ENCODE data around the gene GSTK1.

The GSTK1 gene

DNA sequence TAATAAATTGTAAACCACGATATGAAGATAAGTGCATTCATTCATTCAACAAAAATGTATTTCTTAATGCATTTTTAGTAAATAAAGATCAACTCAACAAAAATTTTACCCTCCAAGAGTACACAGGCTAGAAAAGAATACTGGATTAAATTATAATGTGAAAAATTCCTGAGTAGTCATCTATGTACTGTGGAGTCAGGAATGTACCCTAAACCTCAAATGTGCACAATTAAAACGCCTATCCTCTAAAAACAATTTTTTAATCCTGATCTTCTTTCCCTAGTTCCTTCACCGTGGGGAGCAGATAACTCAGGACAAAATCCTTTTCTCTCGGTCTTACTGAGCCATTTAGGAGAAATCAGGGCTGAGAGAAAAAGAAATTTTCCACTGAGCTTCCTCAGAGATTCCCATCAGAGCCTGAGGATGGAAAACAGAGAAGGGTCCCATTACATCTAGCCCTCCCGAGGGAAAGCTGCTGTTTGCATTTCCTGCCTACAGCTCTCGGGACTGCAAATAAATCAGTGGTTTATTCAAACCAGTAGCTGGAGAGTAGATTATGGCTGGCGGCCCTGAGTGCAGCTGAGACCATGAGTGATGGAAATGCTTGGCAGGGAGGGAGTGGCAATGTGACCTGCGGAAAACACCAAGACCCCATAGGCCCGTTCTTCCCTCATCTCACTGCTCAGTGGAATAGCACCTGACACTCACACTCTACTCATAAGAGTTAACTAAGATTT lies 34.0 kb upstream of the GSTK1 start:
- H3K36me3 Mint-ChIP-seq (ENCODE audit: insufficient read depth), result no peaks in the 10 kb centered on the region
- no peaks in the 10 kb centered on the region for H3K9me3 Mint-ChIP-seq
- DNase-seq (ENCODE audit: low spot score in 2 of 2), result no peak
- no peak overlapping the region for H3K27ac Mint-ChIP-seq (ENCODE audit: low read depth)
- no peaks in the 10 kb centered on the region for H3K4me1 Mint-ChIP-seq
- no peaks in the 10 kb centered on the region for H3K27me3 Mint-ChIP-seq
- H3K4me3 Mint-ChIP-seq, result no peak overlapping the region
- no peak for ATAC-seq (replicated peaks; ENCODE audit: extremely low read depth, poor library complexity, severe bottlenecking)

DNA sequence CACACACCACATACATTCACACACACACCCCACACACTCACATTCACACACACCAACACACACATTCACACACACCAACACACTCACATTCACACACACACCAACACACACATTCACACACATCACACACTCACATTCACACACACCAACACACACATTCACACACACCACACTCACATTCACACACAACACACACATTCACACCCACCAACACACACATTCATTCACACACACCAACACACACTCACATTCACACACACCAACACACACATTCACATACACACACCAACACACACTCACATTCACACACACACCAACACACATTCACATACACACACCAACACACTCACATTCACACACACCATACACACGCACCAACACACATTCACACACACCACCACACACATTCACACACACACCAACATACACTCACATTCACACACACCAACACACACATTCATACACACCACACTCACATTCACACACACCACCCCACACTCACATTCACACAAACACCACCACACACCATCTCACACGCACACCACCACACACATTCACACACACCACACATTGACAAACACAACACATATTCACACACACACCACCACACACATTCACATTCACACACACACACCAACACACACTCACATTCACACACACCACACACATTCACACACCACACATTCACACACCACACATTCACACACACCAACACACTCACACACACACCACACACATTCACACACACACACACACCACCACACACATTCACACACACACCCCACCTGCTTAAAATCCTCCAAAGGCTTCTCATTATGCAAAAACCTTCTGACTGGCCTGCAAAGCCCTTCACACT lies 32.4 kb upstream of the GSTK1 start:
- Mint-ChIP-seq H3K27me3 (peaks cover 9% of the 10 kb centered on the region), H3K36me3 (ENCODE audit: insufficient read depth) (no peaks in the 10 kb centered on the region), H3K27ac (ENCODE audit: low read depth) (no peak overlapping the region), H3K9me3 (peaks cover under 1% of the 10 kb centered on the region), H3K4me3 (no peak overlapping the region), H3K4me1 (no peaks in the 10 kb centered on the region)
- no peak for DNase-seq (ENCODE audit: low spot score in 2 of 2)
- no peak for ATAC-seq (replicated peaks; ENCODE audit: extremely low read depth, poor library complexity, severe bottlenecking)

DNA sequence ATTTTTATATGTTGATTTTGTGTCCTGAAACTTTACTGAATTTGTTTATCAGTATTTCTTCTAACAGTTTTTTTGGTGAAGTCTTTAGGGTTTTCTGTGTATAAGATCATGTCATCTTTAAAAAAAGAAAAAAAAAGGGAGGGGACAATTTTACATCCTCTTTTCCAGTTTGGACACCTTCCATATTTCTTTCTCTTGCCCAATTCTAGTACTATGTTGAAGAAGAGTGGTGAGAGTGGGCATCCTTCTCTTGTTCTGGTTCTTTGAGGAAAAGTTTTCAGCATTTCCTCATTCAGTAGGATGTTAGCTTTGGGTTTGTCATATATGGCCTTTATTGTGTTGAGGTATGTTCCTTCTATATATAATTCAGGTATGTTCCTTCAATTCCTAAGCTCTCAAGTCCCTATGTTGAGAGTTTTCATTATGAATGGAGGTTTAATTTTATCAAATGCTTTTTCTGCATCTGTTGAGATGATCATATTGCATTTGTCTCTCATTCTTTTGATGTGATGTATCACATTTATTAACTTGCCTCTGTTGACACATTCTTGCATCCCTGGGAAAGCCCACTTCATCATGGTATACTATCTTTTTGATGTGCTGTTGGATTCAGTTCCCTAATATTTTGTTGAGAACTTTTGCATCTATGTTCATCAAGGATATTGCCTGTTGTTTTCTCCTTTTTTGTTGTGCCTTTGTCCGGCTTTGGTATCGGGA lies 29.3 kb upstream of the GSTK1 start:
- no peaks in the 10 kb centered on the region for H3K4me1 Mint-ChIP-seq
- DNase-seq (ENCODE audit: low spot score in 2 of 2) (no peak), ATAC-seq (replicated peaks; ENCODE audit: extremely low read depth, poor library complexity, severe bottlenecking) (no peak)
- H3K27me3 Mint-ChIP-seq, result peaks cover 31% of the 10 kb centered on the region
- peaks cover 2% of the 10 kb centered on the region for H3K36me3 Mint-ChIP-seq (ENCODE audit: insufficient read depth)
- no peak overlapping the region for H3K27ac Mint-ChIP-seq (ENCODE audit: low read depth)
- no peak overlapping the region for H3K4me3 Mint-ChIP-seq
- H3K9me3 Mint-ChIP-seq, result peaks cover 18% of the 10 kb centered on the region

DNA sequence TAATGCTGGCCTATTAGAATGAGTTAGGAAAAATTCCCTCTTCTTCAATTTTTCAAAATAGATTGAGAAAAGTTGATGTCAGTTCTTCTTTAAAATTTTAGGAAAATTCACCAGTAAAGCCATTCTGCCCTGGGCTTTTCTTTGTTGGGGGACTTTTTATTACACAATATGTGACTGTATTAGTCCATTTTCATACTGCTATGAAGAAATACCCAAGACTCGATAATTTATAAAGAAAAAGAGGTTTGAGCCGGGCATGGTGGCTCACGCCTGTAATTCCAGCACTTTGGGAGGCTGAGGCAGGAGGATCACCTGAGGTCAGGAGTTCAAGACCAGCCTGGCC lies 28.7 kb upstream of the GSTK1 start:
- H3K4me1 Mint-ChIP-seq, result no peaks in the 10 kb centered on the region
- H3K27me3 Mint-ChIP-seq, result peaks cover 36% of the 10 kb centered on the region
- H3K9me3 Mint-ChIP-seq, result peaks cover 18% of the 10 kb centered on the region
- ATAC-seq (replicated peaks; ENCODE audit: extremely low read depth, poor library complexity, severe bottlenecking), result no peak
- H3K27ac Mint-ChIP-seq (ENCODE audit: low read depth), result no peak overlapping the region
- H3K36me3 Mint-ChIP-seq (ENCODE audit: insufficient read depth), result peaks cover 2% of the 10 kb centered on the region
- H3K4me3 Mint-ChIP-seq, result no peak overlapping the region
- no peak for DNase-seq (ENCODE audit: low spot score in 2 of 2)

DNA sequence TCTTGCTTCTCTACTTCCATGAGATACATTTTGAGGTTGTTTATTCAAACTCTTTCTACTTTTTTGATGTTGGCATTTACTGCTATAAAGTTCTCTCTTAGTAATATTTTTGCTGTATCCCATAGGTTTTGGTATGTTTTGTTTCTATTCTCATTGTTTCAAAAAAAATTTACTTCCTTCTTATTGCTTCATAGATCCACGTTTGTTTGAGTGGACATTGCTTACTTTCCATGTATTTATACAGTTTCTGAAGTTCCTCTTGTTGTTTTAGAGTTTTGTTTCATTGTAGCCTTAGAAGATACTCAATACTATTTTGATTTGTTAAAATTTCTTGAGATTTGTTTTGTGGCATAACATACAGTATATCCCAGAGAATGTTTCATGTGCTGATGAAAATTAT lies 27.7 kb upstream of the GSTK1 start:
- ATAC-seq (replicated peaks; ENCODE audit: extremely low read depth, poor library complexity, severe bottlenecking) (no peak), DNase-seq (ENCODE audit: low spot score in 2 of 2) (no peak)
- peaks cover 1% of the 10 kb centered on the region for H3K4me1 Mint-ChIP-seq
- peaks cover 18% of the 10 kb centered on the region for H3K9me3 Mint-ChIP-seq
- H3K36me3 Mint-ChIP-seq (ENCODE audit: insufficient read depth), result peaks cover 2% of the 10 kb centered on the region
- no peak overlapping the region for H3K4me3 Mint-ChIP-seq
- no peak overlapping the region for H3K27ac Mint-ChIP-seq (ENCODE audit: low read depth)
- H3K27me3 Mint-ChIP-seq, result peaks cover 36% of the 10 kb centered on the region

DNA sequence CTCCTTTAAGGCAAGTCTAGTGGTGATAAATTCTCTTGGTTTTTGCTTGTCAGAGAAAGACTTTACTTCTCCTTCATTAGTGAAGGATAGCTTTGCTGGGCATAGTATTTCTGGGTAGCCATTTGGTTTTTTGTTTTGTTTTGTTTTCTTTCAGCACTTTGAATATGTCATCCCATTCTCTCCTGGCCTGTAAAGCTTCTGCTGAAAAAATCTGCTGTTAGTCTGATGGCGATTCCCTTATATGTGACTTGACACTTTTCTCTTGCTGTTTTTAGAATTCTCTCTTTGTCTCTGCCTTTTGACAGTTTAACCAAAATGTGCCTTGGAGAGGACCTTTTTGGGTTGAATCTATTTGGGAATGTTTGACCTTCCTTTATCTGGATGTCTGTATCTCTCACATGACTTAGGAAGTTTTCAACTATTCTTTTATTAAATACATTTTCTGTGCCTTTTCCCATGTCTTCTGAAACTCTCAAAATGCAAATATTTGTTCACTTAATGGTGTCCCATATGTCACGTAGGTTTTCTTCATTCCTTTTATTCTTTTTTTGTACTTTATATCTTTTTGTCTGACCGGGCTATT lies 26.7 kb upstream of the GSTK1 start:
- peaks cover 2% of the 10 kb centered on the region for H3K36me3 Mint-ChIP-seq (ENCODE audit: insufficient read depth)
- no peak overlapping the region for H3K4me3 Mint-ChIP-seq
- no peak for ATAC-seq (replicated peaks; ENCODE audit: extremely low read depth, poor library complexity, severe bottlenecking)

DNA sequence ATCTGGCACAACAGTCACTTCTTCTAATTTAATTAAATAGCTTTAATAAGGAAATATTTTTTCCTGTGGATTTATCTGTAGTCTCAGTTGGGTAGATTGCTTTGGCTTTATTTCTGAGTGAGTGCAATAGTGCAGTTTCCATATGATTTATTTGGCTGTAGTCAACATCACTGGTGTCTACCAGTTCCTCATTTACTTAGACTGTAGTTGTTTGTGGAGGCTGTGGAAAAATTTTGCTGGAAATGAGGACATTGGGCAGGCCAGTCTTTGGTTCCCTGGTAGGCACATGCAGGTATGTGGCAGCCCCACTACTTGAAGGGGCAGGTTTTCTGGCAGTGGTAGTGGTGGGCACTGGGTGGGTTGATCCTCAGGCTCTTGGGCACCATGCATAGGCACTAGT lies 25.9 kb upstream of the GSTK1 start:
- Mint-ChIP-seq H3K36me3 (ENCODE audit: insufficient read depth) (peaks cover 2% of the 10 kb centered on the region), H3K4me3 (no peak overlapping the region), H3K4me1 (peaks cover 13% of the 10 kb centered on the region), H3K27me3 (peaks cover 36% of the 10 kb centered on the region), H3K27ac (ENCODE audit: low read depth) (no peak overlapping the region), H3K9me3 (peaks cover 18% of the 10 kb centered on the region)
- no peak for ATAC-seq (replicated peaks; ENCODE audit: extremely low read depth, poor library complexity, severe bottlenecking)
- no peak for DNase-seq (ENCODE audit: low spot score in 2 of 2)

More for the DNA sequence above, 26.7 kb upstream of the GSTK1 start:
- Mint-ChIP-seq H3K27ac (ENCODE audit: low read depth) (no peak overlapping the region), H3K9me3 (peaks cover 18% of the 10 kb centered on the region), H3K4me1 (peaks cover 7% of the 10 kb centered on the region), H3K27me3 (peaks cover 36% of the 10 kb centered on the region)
- DNase-seq (ENCODE audit: low spot score in 2 of 2), result no peak

DNA sequence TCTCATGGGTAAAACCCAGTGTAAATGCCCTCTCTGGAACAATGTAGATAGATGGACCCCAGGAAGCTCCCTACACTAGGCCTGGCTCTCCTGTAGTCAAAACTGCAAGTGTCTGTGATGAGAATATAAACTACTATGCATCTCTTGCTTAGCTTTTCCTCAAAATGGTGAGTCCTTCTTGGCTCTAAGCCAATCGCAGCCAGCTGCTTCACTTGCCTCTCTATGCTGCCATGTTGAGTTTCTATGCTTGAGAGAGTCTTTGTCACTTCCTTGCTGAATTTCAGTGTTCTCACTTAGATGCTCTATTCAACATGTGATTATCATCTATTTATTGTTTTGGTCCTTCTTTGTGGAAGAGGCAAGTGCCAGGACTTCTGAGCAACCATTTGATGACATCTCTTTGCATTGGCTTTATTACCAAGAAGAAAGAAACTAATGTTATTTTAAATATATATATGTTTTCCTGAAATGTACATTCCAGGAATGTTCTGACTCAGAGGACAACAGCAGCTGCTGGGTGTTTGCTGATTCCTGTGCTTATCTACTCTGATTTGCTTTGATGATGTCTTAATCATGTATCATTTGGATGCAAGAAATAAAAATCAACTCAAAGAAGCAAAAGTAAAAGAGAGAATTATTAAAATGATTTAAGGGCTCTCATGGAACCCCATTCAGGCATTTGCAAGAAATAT lies 24.8 kb upstream of the GSTK1 start:
- peaks cover 36% of the 10 kb centered on the region for H3K27me3 Mint-ChIP-seq
- ATAC-seq (replicated peaks; ENCODE audit: extremely low read depth, poor library complexity, severe bottlenecking) (no peak), DNase-seq (ENCODE audit: low spot score in 2 of 2) (no peak)
- peaks cover 13% of the 10 kb centered on the region for H3K4me1 Mint-ChIP-seq
- H3K36me3 Mint-ChIP-seq (ENCODE audit: insufficient read depth), result peaks cover 2% of the 10 kb centered on the region
- no peak overlapping the region for H3K27ac Mint-ChIP-seq (ENCODE audit: low read depth)
- peaks cover 18% of the 10 kb centered on the region for H3K9me3 Mint-ChIP-seq
- no peak overlapping the region for H3K4me3 Mint-ChIP-seq

DNA sequence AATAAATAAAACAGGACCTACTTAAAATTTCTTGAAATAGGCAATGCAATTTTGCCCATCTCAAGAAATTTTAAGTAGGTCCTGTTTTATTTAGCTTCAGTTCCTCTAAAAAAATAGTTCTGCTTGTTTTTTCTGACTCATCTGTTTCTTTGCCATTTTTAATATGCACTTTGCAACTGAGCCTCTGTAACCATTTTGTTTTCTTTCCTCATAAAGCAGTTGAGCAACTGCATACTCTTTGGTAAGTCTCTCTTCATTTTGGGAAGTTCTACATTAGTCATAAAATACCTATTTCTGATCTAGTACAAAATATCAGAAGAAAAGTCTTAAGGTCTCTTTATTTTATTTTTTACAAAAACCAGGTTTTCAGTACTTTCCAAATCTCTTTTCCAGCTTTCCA lies 23.4 kb upstream of the GSTK1 start:
- Mint-ChIP-seq H3K27ac (ENCODE audit: low read depth) (no peak overlapping the region), H3K4me3 (no peak overlapping the region), H3K9me3 (peaks cover 18% of the 10 kb centered on the region), H3K27me3 (peaks cover 36% of the 10 kb centered on the region), H3K36me3 (ENCODE audit: insufficient read depth) (peaks cover 2% of the 10 kb centered on the region), H3K4me1 (peaks cover 23% of the 10 kb centered on the region)
- DNase-seq (ENCODE audit: low spot score in 2 of 2) (no peak), ATAC-seq (replicated peaks; ENCODE audit: extremely low read depth, poor library complexity, severe bottlenecking) (no peak)

DNA sequence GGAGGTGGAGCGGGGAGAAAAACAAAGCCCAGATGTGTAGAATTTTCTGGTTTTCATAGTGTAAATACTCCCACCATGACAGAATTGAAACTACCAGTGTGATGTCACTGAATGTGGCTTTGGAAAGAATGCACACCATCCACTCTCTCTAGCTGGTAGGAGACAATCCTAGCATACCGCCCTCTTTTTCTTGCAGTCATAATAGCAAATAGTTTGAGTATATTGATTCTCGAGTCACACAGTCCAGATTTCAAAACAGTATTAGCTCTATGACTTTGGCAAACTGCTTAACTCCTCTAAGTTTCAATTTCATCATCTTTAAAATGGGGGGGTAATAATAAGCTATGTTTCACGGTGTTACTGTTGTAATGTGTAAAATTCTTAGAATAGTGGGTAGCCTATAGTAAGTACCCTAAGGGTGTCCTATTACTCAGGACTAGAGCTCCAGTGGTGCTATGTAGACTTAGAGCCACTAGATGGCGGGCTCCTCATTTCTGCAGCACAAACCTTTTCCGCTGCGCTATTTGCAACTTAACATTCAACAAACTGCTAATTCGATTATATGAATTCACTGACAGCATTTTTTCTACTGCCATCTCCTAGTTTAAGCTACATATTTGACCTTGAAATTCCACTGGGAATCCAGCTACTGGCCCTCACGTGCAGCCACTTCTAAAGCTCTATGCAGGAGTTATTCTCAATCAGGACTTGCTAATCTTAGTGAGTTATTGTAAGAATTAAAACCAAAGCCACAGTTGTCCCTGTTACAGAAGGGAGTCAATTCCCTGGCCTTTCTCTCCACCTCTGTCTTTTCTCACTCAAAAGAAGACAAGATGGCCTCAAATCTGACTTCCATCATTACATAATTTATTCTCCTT lies 22.7 kb upstream of the GSTK1 start:
- DNase-seq (ENCODE audit: low spot score in 2 of 2), result peak; percentile 40 to 69
- H3K36me3 Mint-ChIP-seq (ENCODE audit: insufficient read depth), result peaks cover 4% of the 10 kb centered on the region
- H3K4me1 Mint-ChIP-seq, result peaks cover 30% of the 10 kb centered on the region
- H3K27ac Mint-ChIP-seq (ENCODE audit: low read depth), result no peak overlapping the region
- peak; percentile 86 for ATAC-seq (replicated peaks; ENCODE audit: extremely low read depth, poor library complexity, severe bottlenecking)
- no peak overlapping the region for H3K4me3 Mint-ChIP-seq
- H3K9me3 Mint-ChIP-seq, result peaks cover 18% of the 10 kb centered on the region
- H3K27me3 Mint-ChIP-seq, result peaks cover 30% of the 10 kb centered on the region

DNA sequence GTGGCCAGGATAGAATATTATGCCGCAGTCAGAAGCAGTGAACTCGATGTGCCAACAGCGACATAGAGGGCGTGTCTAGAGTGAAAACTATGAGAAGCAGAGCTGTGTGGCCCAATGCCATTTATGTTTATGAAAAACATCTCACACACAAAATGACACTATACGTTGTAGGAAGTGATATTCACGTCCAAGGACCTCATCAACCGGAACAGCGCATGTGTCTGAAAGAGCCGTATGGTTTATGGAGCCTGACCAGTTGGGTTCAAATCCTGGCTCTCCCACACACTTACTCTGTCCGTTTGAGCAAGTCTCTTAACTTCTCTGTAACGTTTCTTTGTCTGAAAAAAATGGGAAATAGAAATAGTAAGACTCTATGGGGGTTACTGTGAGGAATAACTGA lies 20.9 kb upstream of the GSTK1 start:
- Mint-ChIP-seq H3K4me1 (peaks cover 46% of the 10 kb centered on the region), H3K27me3 (peaks cover 12% of the 10 kb centered on the region), H3K4me3 (no peak overlapping the region), H3K36me3 (ENCODE audit: insufficient read depth) (peaks cover 7% of the 10 kb centered on the region), H3K27ac (ENCODE audit: low read depth) (no peak overlapping the region), H3K9me3 (peaks cover 3% of the 10 kb centered on the region)
- DNase-seq (ENCODE audit: low spot score in 2 of 2), result no peak
- ATAC-seq (replicated peaks; ENCODE audit: extremely low read depth, poor library complexity, severe bottlenecking), result no peak

All from central memory CD8-positive, alpha-beta T cell (primary cell).